Measurements from ENCODE around the gene SH3BP5L.

The SH3BP5L gene

GRCh38 chr1:248820041-248820585, 5.6 kb downstream of the SH3BP5L start:
- no peak for TF ChIP-seq CTCF (IDR thresholded peaks at IDR 0.05; ENCODE audit: control extremely low read depth, extremely low read depth, low read depth, missing control alignments)
- DNase-seq (ENCODE audit: extremely low spot score) = no peak
- POLR2A ChIA-PET = no interaction called here
- CTCF ChIA-PET = interaction anchor here (1.3 to 7.9 kb wide), 2 partner anchors 14 to 17 kb away, joined by 3 to 41 read pairs; no protein-coding TSS in a partner anchor

- TF ChIP-seq CTCF (IDR thresholded peaks at IDR 0.05; ENCODE audit: control extremely low read depth, extremely low read depth, low read depth, missing control alignments) = no peak
- POLR2A ChIA-PET = no interaction called here
- no peak for DNase-seq (ENCODE audit: extremely low spot score)
- CTCF ChIA-PET = interaction anchor here (0.6 to 7.9 kb wide), 5 partner anchors 13 to 204 kb away, joined by 3 to 41 read pairs (median 3); no protein-coding TSS in a partner anchor
Observed at GRCh38 chr1:248818505-248819374, 7.0 kb downstream of the SH3BP5L start.

GRCh38 chr1:248817065-248817464, 8.7 kb downstream of the SH3BP5L start:
- TF ChIP-seq CTCF (IDR thresholded peaks at IDR 0.05; ENCODE audit: control extremely low read depth, extremely low read depth, low read depth, missing control alignments) = no peak
- no peak for DNase-seq (ENCODE audit: extremely low spot score)
- ChIA-PET CTCF (interaction anchor here (2.0 to 7.9 kb wide), 2 partner anchors 9 to 11 kb away, joined by 5 to 41 read pairs; partner anchors contain the start of gene SH3BP5L), POLR2A (no interaction called here)

- CTCF ChIA-PET = interaction anchor here (1.4 to 7.9 kb wide), 3 partner anchors 10 to 193 kb away, joined by 3 to 41 read pairs (median 5); partner anchors contain the start of gene SH3BP5L
- no peak for DNase-seq (ENCODE audit: extremely low spot score)
- POLR2A ChIA-PET = no interaction called here
- no peak for TF ChIP-seq CTCF (IDR thresholded peaks at IDR 0.05; ENCODE audit: control extremely low read depth, extremely low read depth, low read depth, missing control alignments)
Observed at GRCh38 chr1:248816042-248816851, 9.5 kb downstream of the SH3BP5L start.

GRCh38 chr1:248815407-248816034, 10.2 kb downstream of the SH3BP5L start:
- no peak for TF ChIP-seq CTCF (IDR thresholded peaks at IDR 0.05; ENCODE audit: control extremely low read depth, extremely low read depth, low read depth, missing control alignments)
- DNase-seq (ENCODE audit: extremely low spot score) = no peak
- POLR2A ChIA-PET = no interaction called here
- CTCF ChIA-PET = interaction anchor here (1.4 to 2.0 kb wide), 2 partner anchors 10 to 193 kb away, joined by 3 to 5 read pairs; partner anchors contain the start of gene SH3BP5L

Measured in GM10248 (cell line).